Esophagus muscularis mucosa (tissue), 3 donors: ENCODE data around the gene SHLD1.

Experiments used
- POLR2A ChIP-seq: fragments of 450-650 bp; IDR thresholded peaks from one replicate; pipeline ENCODE4 v1.6.1; 2017; ENCODE audit warnings: antibody characterized with exemption, moderate library complexity, mild to moderate bottlenecking, low read depth
- TF ChIP-seq, protein P1 (sequence below), 3 experiments: fragments of 200-600 bp in 2 of 3; fragments of 450-650 bp in 1 of 3; sonication (generic) in 2 of 3; IDR thresholded peaks; one replicate each; pipeline ENCODE4 v1.5.1; 2017 to 2019; ENCODE audit warnings: antibody characterized with exemption in 3 of 3, mild to moderate bottlenecking in 2 of 3, moderate library complexity in 1 of 3

DNA sequence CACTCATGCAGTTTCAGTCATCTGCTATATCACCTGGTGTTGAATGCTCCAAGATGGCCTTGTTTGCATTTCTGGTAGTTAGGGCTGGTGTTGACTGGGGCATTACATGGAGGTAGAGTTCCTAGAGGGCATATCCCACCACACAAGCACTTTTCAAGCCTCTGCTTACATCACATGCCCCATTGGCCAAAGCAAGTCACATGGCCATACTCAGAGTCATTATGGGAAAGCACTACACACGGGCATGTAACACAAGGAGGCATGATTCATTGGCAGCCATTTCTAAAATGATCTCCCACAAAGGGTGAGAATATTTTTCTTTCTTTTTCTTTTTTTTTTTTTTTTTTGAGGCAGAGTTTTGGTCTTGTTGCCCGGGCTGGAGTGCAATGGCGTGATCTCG is 126.9 kb downstream of the SHLD1 start:
- TF ChIP-seq POLR2A, result no peak
- TF ChIP-seq, protein P1, sequence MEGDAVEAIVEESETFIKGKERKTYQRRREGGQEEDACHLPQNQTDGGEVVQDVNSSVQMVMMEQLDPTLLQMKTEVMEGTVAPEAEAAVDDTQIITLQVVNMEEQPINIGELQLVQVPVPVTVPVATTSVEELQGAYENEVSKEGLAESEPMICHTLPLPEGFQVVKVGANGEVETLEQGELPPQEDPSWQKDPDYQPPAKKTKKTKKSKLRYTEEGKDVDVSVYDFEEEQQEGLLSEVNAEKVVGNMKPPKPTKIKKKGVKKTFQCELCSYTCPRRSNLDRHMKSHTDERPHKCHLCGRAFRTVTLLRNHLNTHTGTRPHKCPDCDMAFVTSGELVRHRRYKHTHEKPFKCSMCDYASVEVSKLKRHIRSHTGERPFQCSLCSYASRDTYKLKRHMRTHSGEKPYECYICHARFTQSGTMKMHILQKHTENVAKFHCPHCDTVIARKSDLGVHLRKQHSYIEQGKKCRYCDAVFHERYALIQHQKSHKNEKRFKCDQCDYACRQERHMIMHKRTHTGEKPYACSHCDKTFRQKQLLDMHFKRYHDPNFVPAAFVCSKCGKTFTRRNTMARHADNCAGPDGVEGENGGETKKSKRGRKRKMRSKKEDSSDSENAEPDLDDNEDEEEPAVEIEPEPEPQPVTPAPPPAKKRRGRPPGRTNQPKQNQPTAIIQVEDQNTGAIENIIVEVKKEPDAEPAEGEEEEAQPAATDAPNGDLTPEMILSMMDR (IDR thresholded peaks at IDR 0.05), result no peak
